ENCODE data around the gene SAMD4B.

GRCh38 chr19:39341719-39342604 lies at the start of gene SAMD4B:
- TF ChIP-seq TAF1 (IDR thresholded peaks at IDR 0.05; ENCODE audit: borderline replicate concordance, low read depth, low read length) = peak; percentile 96
- TF ChIP-seq POLR2A (IDR thresholded peaks at IDR 0.05; ENCODE audit: low read depth, low read length) = peak; percentile 99
- TF ChIP-seq POLR2AphosphoS5 (IDR thresholded peaks at IDR 0.05; ENCODE audit: low read depth, low read length) = peak; percentile 98

Measured in GM12892 (cell line).